ENCODE data around the gene EPS15.

GRCh38 chr1:51381964-51382363 lies 137.1 kb downstream of the EPS15 start:
- TF ChIP-seq CTCF (IDR thresholded peaks at IDR 0.05; ENCODE audit: low read length) (no peak), EZH2 (optimal IDR thresholded peaks at IDR 0.05; ENCODE audit: low read depth, low read length) (no peak)

Measured in MM.1S (cell line).